Esophagus muscularis mucosa (tissue), 4 donors: Measurements from ENCODE around the gene CRACDL. TPM values are rescaled to one million over a fixed set of nuclear protein-coding genes. Genes with fewer than 3 reads are reported as not detected.

Experiments used
- DNase-seq: peaks from one replicate; pipeline ENCODE4 v3.0.0-alpha.2; 2017; ENCODE audit errors: extremely low spot score
- H3K27ac ChIP-seq, 4 donors: fragments of 200-600 bp; sonication (generic); replicated peaks in 1 of 4; 1 replicate in 3 of 4; 2 replicates in 1 of 4; pipeline ENCODE4 v1.5.1; 2016 to 2019; ENCODE audit warnings: mild to moderate bottlenecking in 1 of 4
- H3K27me3 ChIP-seq, 4 donors: fragments of 200-600 bp; sonication (generic); one replicate each; pipeline versions ENCODE4 v1.5.1 to v1.6.0; 2016 to 2019
- H3K36me3 ChIP-seq, 4 donors: fragments of 200-600 bp; sonication (generic); one replicate each; pipeline ENCODE4 v1.5.1; 2016 to 2019
- H3K4me1 ChIP-seq, 4 donors: fragments of 200-600 bp; sonication (generic); one replicate each; pipeline ENCODE4 v1.5.1; 2016 to 2019
- H3K4me3 ChIP-seq, 4 donors: fragments of 200-600 bp; sonication (generic); 1 replicate in 2 of 4; 2 replicates in 2 of 4; pipeline ENCODE4 v1.5.1; 2016 to 2019; ENCODE audit warnings: mild to moderate bottlenecking in 4 of 4, moderate library complexity in 1 of 4
- H3K9me3 ChIP-seq, 4 donors: fragments of 200-600 bp; sonication (generic); 1 replicate in 3 of 4; 2 replicates in 1 of 4; pipeline ENCODE4 v1.5.1; 2016 to 2019
- EP300 ChIP-seq: sonication (generic); formaldehyde crosslinking; IDR thresholded peaks from one replicate; pipeline ENCODE4 v1.6.1; 2017; ENCODE audit warnings: antibody characterized with exemption
- POLR2A ChIP-seq: fragments of 450-650 bp; IDR thresholded peaks from one replicate; pipeline ENCODE4 v1.6.1; 2017; ENCODE audit warnings: antibody characterized with exemption, moderate library complexity, mild to moderate bottlenecking, low read depth
- POLR2AphosphoS5 ChIP-seq, 2 donors: sonication (generic); formaldehyde crosslinking; IDR thresholded peaks; one replicate each; pipeline ENCODE4 v1.6.1; 2017; ENCODE audit warnings: antibody characterized with exemption in 2 of 2
- WGBS: methylation state at CpG from one replicate; pipeline ENCODE4 v1.1.5; 2018; 5-methylcytosine and 5-hydroxymethylcytosine counted together
- intact Hi-C: fragments of 100-400 bp; cut with DNase I; formaldehyde crosslinking; loops from one replicate; pipeline ENCODE4 v1.15.1; 2023
- total RNA-seq, 4 donors: library from RNA; depleted of rRNA; stranded (reverse); fragments of >200 nt; gene quantifications; one replicate each; pipeline versions ENCODE4 v1.1.0 to v1.2.1, GENCODE V29; 2016
- TF ChIP-seq, protein P1 (sequence below), 3 experiments: fragments of 200-600 bp in 2 of 3; fragments of 450-650 bp in 1 of 3; sonication (generic) in 2 of 3; IDR thresholded peaks; one replicate each; pipeline ENCODE4 v1.5.1; 2017 to 2019; ENCODE audit warnings: antibody characterized with exemption in 3 of 3, mild to moderate bottlenecking in 2 of 3, moderate library complexity in 1 of 3

Gene CRACDL
- total RNA-seq, 4 donors from 2014 or later = 1.7 to 4.7 (median 3.3) TPM

GRCh38 chr2:98751748-98752147, 184.3 kb downstream of the CRACDL start:
- no peaks in the 10 kb centered on the region for H3K9me3 ChIP-seq
- H3K4me1 ChIP-seq = no peaks in the 10 kb centered on the region
- intact Hi-C loops = no loop called here
- 77% methylated on average over 1 of the region's 1 CpG for WGBS
- TF ChIP-seq POLR2AphosphoS5 (IDR thresholded peaks at IDR 0.05) (no peak), POLR2A (no peak), EP300 (no peak)
- TF ChIP-seq, protein P1, sequence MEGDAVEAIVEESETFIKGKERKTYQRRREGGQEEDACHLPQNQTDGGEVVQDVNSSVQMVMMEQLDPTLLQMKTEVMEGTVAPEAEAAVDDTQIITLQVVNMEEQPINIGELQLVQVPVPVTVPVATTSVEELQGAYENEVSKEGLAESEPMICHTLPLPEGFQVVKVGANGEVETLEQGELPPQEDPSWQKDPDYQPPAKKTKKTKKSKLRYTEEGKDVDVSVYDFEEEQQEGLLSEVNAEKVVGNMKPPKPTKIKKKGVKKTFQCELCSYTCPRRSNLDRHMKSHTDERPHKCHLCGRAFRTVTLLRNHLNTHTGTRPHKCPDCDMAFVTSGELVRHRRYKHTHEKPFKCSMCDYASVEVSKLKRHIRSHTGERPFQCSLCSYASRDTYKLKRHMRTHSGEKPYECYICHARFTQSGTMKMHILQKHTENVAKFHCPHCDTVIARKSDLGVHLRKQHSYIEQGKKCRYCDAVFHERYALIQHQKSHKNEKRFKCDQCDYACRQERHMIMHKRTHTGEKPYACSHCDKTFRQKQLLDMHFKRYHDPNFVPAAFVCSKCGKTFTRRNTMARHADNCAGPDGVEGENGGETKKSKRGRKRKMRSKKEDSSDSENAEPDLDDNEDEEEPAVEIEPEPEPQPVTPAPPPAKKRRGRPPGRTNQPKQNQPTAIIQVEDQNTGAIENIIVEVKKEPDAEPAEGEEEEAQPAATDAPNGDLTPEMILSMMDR (IDR thresholded peaks at IDR 0.05) = no peak
- no peak overlapping the region for H3K27ac ChIP-seq
- no peak for DNase-seq
- no peak overlapping the region for H3K4me3 ChIP-seq
- no peaks in the 10 kb centered on the region for H3K36me3 ChIP-seq
- no peaks in the 10 kb centered on the region for H3K27me3 ChIP-seq

- no peak overlapping the region for H3K4me3 ChIP-seq
- DNase-seq = no peak
- H3K36me3 ChIP-seq = no peaks in the 10 kb centered on the region
- no peak overlapping the region for H3K27ac ChIP-seq
- no peaks in the 10 kb centered on the region for H3K4me1 ChIP-seq
- no peaks in the 10 kb centered on the region for H3K9me3 ChIP-seq
- intact Hi-C loops = no loop called here
- no peak for TF ChIP-seq POLR2A
- TF ChIP-seq POLR2AphosphoS5 (IDR thresholded peaks at IDR 0.05) = no peak
- WGBS = 94% methylated on average over 9 of the region's 9 CpGs
- H3K27me3 ChIP-seq = no peaks in the 10 kb centered on the region
Observed at GRCh38 chr2:98750593-98751282, 185.3 kb downstream of the CRACDL start.

GRCh38 chr2:98749066-98749450, 187.0 kb downstream of the CRACDL start:
- Histone ChIP-seq H3K36me3 (no peaks in the 10 kb centered on the region), H3K4me1 (peaks cover 0 to 6% (median 0%) of the 10 kb centered on the region in 4 donors), H3K27ac (no peak overlapping the region), H3K4me3 (no peak overlapping the region), H3K27me3 (no peaks in the 10 kb centered on the region), H3K9me3 (no peaks in the 10 kb centered on the region)
- peak; percentile 10 to 17 for TF ChIP-seq POLR2AphosphoS5 (IDR thresholded peaks at IDR 0.05)
- TF ChIP-seq EP300 = no peak
- no peak for DNase-seq
- intact Hi-C loops = no loop called here

GRCh38 chr2:98748292-98749065, 187.5 kb downstream of the CRACDL start:
- H3K9me3 ChIP-seq = no peaks in the 10 kb centered on the region
- 72% methylated on average over 13 of the region's 13 CpGs for WGBS
- intact Hi-C loops = no loop called here
- peaks cover 0 to 10% (median 0%) of the 10 kb centered on the region in 4 donors for H3K4me1 ChIP-seq
- no peak overlapping the region for H3K4me3 ChIP-seq
- H3K27ac ChIP-seq = no peak overlapping the region
- TF ChIP-seq EP300 = no peak
- TF ChIP-seq, protein P1 (IDR thresholded peaks at IDR 0.05) = no peak
- TF ChIP-seq POLR2AphosphoS5 (IDR thresholded peaks at IDR 0.05) = no peak
- no peak for TF ChIP-seq POLR2A
- no peaks in the 10 kb centered on the region for H3K27me3 ChIP-seq
- no peak for DNase-seq
- H3K36me3 ChIP-seq = no peaks in the 10 kb centered on the region

- H3K4me3 ChIP-seq = no peak overlapping the region
- H3K4me1 ChIP-seq = peaks cover 0 to 10% (median 0%) of the 10 kb centered on the region in 4 donors
- intact Hi-C loops = no loop called here
- 62% methylated on average over 8 of the region's 8 CpGs for WGBS
- no peaks in the 10 kb centered on the region for H3K9me3 ChIP-seq
- no peak for TF ChIP-seq EP300
- TF ChIP-seq, protein P1 (IDR thresholded peaks at IDR 0.05) = no peak
- TF ChIP-seq POLR2AphosphoS5 (IDR thresholded peaks at IDR 0.05) = no peak
- TF ChIP-seq POLR2A = no peak
- no peak overlapping the region for H3K27ac ChIP-seq
- DNase-seq = no peak
- no peaks in the 10 kb centered on the region for H3K36me3 ChIP-seq
- no peaks in the 10 kb centered on the region for H3K27me3 ChIP-seq
Observed at GRCh38 chr2:98747888-98748287, 188.1 kb downstream of the CRACDL start.
